ENCODE measurements around the gene FHOD3.

DNA sequence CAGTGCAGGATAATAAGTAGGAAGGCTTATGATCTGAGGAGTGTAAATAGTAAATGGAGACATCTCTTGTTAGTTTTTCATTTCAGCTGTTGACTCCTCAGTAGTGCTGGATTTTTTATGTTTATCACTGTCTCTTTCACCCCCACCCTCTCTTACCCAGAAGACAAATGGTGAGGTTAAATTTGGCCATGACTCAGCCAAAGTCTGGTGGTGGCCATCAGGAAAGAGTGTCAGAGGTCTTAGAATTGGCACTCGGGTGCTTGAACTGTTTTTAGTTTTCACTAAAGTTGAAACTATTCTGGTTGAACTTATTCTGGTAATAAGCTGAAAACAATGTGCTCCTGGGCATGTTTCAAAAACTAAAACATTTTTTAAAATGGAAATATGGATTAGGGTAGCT lies 123.3 kb downstream of the FHOD3 start:
- TF ChIP-seq POLR2A (IDR thresholded peaks at IDR 0.05; ENCODE audit: low read depth, low read length) (no peak), POLR2AphosphoS5 (IDR thresholded peaks at IDR 0.05; ENCODE audit: low read depth, low read length) (no peak), TAF1 (IDR thresholded peaks at IDR 0.05; ENCODE audit: borderline replicate concordance, low read depth, low read length) (no peak)

All from GM12892 (cell line).